Keratinocyte (primary cell): ENCODE measurements around the gene RTN4R. TPM values are rescaled to one million over a fixed set of nuclear protein-coding genes. Genes with fewer than 3 reads are reported as not detected.

Source experiments
- DNase-seq: peaks from one replicate; pipeline ENCODE4 v3.0.0-alpha.2; 2011; ENCODE audit warnings: low read depth, missing footprints, low spot score
- FAIRE-seq: peaks from 2 replicates; lab custom pipeline; 2011; peaks lifted over from hg19 to GRCh38; lab: Jason Lieb, UNC
- H2AFZ ChIP-seq: 2 replicates; pipeline ENCODE4 v1.6.0; 2012; ENCODE audit warnings: low read length, control low read depth, inconsistent platforms; ENCODE audit not compliant: control insufficient read depth
- H3K27ac ChIP-seq: 2 replicates; pipeline ENCODE4 v1.5.1; 2011; ENCODE audit warnings: low read length; ENCODE audit not compliant: control insufficient read depth, insufficient read depth
- H3K27me3 ChIP-seq: 3 replicates; pipeline ENCODE4 v1.6.0; 2011; ENCODE audit warnings: low read length; ENCODE audit not compliant: control insufficient read depth, insufficient read depth; ENCODE audit errors: extremely low read depth
- H3K36me3 ChIP-seq, 2 experiments: 2 replicates in 1 of 2; 3 replicates in 1 of 2; pipeline ENCODE4 v1.5.1; 2011; ENCODE audit warnings: low read length in 2 of 2, mild to moderate bottlenecking in 1 of 2; ENCODE audit not compliant: control insufficient read depth in 2 of 2, insufficient read depth in 2 of 2; ENCODE audit errors: extremely low read depth in 1 of 2
- H3K4me1 ChIP-seq: 3 replicates; pipeline ENCODE4 v1.5.1; 2011; ENCODE audit warnings: low read length; ENCODE audit not compliant: control insufficient read depth, insufficient read depth; ENCODE audit errors: extremely low read depth
- H3K4me2 ChIP-seq: 3 replicates; pipeline ENCODE4 v1.6.0; 2011; ENCODE audit warnings: low read depth, low read length; ENCODE audit not compliant: control insufficient read depth, insufficient read depth; ENCODE audit errors: extremely low read depth
- H3K4me3 ChIP-seq, 3 experiments: fragments of 200-600 bp in 1 of 3; sonication (generic) in 1 of 3; 2 replicates in 2 of 3; 3 replicates in 1 of 3; pipeline ENCODE4 v1.5.1; 2011 to 2016; ENCODE audit warnings: low read length in 3 of 3, mild to moderate bottlenecking in 3 of 3, control low read depth in 2 of 3, inconsistent platforms in 1 of 3, low read depth in 1 of 3, mixed read lengths in 1 of 3, mixed run types in 1 of 3, moderate library complexity in 1 of 3; ENCODE audit not compliant: control insufficient read depth in 2 of 3, insufficient read depth in 2 of 3; ENCODE audit errors: extremely low read depth in 1 of 3
- H3K79me2 ChIP-seq: 2 replicates; pipeline ENCODE4 v1.6.0; 2012; ENCODE audit warnings: low read length; ENCODE audit not compliant: control insufficient read depth, insufficient read depth
- H3K9ac ChIP-seq: 3 replicates; pipeline ENCODE4 v1.6.0; 2011; ENCODE audit warnings: low read length; ENCODE audit not compliant: control insufficient read depth, insufficient read depth; ENCODE audit errors: extremely low read depth
- H3K9me1 ChIP-seq: 3 replicates; pipeline ENCODE4 v1.6.0; 2011; ENCODE audit warnings: low read length; ENCODE audit not compliant: control insufficient read depth, insufficient read depth; ENCODE audit errors: extremely low read depth
- H3K9me3 ChIP-seq: 2 replicates; pipeline ENCODE4 v1.5.1; 2012; ENCODE audit warnings: low read depth, low read length; ENCODE audit not compliant: control insufficient read depth
- H4K20me1 ChIP-seq: 3 replicates; pipeline ENCODE4 v1.6.0; 2011; ENCODE audit warnings: low read length; ENCODE audit not compliant: control insufficient read depth, insufficient read depth; ENCODE audit errors: extremely low read depth
- EZH2 ChIP-seq: IDR thresholded peaks from one replicate; pipeline ENCODE4 v1.6.1; 2012; ENCODE audit warnings: inconsistent platforms, mild to moderate bottlenecking, low read length, moderate library complexity
- dilution Hi-C: fragments of 300-500 bp; cut with MboI; formaldehyde crosslinking; loops from one replicate; pipeline ENCODE4 v1.7.0; 2020; ENCODE audit warnings: low sequenced_read_pairs; ENCODE audit not compliant: extremely low pct_ligation_motif_present
- polyA plus RNA-seq, 5 experiments: library from polyadenylated mRNA; depleted of rRNA in 3 of 5; stranded (reverse) in 3 of 5; stranded (forward) in 1 of 5; unstranded in 1 of 5; fragments of >200 nt; gene quantifications; 1 replicate in 1 of 5; 2 replicates in 3 of 5; 3 replicates in 1 of 5; pipeline versions ENCODE4 v1.2.1 to v1.2.3, GENCODE V29; 2011 to 2012; ENCODE audit warnings: missing spikeins in 2 of 5, low read depth in 1 of 5, low replicate concordance in 1 of 5
- TF ChIP-seq, protein P1 (sequence below), 3 experiments: IDR thresholded peaks in 1 of 3; conservative IDR thresholded peaks in 1 of 3; optimal IDR thresholded peaks in 1 of 3; 2 replicates in 2 of 3; 3 replicates in 1 of 3; pipeline versions ENCODE3 to v1.5.1; 2011; ENCODE audit warnings: low read length in 3 of 3, mild to moderate bottlenecking in 3 of 3, moderate library complexity in 2 of 3, control low read depth in 1 of 3, inconsistent platforms in 1 of 3; ENCODE audit not compliant: insufficient read depth in 2 of 3; ENCODE audit errors: extremely low read depth in 1 of 3

RTN4R gene
- polyA plus RNA-seq, 1 donor (not counting 4 experiments of a cell fraction or from before 2014, with no cell fraction given) = 2.5 TPM

DNA sequence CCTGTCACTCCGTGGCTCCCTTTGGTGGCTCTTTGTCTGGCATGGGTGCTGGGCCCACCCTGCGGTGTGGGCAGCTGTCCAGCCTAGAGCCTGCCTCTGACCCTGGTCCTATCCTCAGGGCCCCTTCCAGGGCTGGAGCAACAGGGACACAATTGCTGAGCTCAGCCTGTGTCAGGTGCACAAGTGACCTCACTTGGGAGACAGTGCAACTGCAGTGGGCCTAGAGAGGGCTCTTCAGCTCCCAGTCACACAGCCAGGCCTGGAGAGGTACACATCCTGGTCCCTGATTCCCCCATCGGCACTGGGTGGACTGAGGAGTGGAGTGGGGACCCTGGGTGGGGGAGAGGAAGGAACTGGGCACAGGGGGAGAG, 43.9 kb downstream of the RTN4R start:
- Histone ChIP-seq H3K4me2 (no peak overlapping the region), H3K9ac (no peak overlapping the region), H3K36me3 (no peaks in the 10 kb centered on the region), H3K9me1 (no peaks in the 10 kb centered on the region), H3K27ac (no peak overlapping the region), H3K27me3 (peaks cover 9% of the 10 kb centered on the region), H3K4me1 (no peaks in the 10 kb centered on the region), H2AFZ (no peak overlapping the region), H3K79me2 (no peaks in the 10 kb centered on the region), H4K20me1 (no peaks in the 10 kb centered on the region), H3K9me3 (peaks cover 4% of the 10 kb centered on the region), H3K4me3 (no peak overlapping the region)
- dilution Hi-C loops = no loop called here
- FAIRE-seq (no peak), DNase-seq (no peak)
- no peak for TF ChIP-seq EZH2
- TF ChIP-seq, protein P1, sequence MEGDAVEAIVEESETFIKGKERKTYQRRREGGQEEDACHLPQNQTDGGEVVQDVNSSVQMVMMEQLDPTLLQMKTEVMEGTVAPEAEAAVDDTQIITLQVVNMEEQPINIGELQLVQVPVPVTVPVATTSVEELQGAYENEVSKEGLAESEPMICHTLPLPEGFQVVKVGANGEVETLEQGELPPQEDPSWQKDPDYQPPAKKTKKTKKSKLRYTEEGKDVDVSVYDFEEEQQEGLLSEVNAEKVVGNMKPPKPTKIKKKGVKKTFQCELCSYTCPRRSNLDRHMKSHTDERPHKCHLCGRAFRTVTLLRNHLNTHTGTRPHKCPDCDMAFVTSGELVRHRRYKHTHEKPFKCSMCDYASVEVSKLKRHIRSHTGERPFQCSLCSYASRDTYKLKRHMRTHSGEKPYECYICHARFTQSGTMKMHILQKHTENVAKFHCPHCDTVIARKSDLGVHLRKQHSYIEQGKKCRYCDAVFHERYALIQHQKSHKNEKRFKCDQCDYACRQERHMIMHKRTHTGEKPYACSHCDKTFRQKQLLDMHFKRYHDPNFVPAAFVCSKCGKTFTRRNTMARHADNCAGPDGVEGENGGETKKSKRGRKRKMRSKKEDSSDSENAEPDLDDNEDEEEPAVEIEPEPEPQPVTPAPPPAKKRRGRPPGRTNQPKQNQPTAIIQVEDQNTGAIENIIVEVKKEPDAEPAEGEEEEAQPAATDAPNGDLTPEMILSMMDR (optimal IDR thresholded peaks at IDR 0.05 in 1 of 3, IDR thresholded peaks at IDR 0.05 in 1 of 3, conservative IDR thresholded peaks at IDR 0.05 in 1 of 3; ENCODE audit: extremely low read depth in 1 of 3, insufficient read depth in 2 of 3, low read length in 3 of 3) = no peak

DNA sequence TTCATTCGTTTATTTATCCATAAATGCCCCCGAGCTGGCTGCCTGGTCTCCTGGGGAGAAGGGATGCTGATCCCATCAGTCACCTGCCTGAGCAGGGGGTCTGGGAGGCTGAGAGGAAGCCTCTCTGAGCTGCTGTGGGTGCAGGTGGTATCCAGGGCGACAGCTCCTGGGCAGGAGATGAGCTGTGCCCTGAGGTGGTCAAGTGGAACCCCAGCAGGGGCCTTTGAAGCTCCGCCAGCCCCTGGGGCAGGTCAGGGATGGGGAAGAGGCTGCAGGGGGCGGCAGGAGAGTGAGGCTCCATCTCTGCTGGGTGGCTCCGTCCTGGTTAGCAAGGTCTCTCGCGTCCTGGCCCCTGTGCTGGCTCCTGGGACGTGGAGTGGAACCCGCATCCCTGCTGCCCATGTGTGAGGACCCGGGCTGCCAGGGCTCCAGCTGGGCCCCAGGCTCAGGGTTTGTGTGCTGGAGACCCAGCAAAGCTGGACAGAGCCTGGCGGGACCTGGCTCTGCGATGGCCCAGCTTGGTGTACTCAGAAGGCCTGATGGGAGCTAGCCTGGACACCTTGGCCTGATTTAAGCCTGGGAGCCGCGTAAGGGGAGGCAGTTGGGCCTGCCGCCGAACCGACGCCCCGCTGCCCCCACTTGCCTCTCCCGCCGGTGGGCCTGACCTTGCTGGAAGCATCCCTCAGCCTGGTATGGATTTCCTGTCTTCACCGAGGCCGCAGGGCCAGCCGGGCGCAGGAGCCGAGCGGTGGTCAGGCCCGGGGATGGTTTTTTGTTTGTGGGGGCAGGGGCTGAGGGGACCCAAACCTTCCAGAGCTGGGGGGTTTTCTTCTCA, 44.5 kb downstream of the RTN4R start:
- Histone ChIP-seq H2AFZ (no peak overlapping the region), H3K9me3 (peaks cover 4% of the 10 kb centered on the region), H3K4me3 (no peak overlapping the region), H3K27me3 (peaks cover 7% of the 10 kb centered on the region), H3K27ac (no peak overlapping the region), H3K79me2 (no peaks in the 10 kb centered on the region), H3K4me2 (no peak overlapping the region), H3K9ac (no peak overlapping the region), H3K9me1 (no peaks in the 10 kb centered on the region), H4K20me1 (no peaks in the 10 kb centered on the region), H3K36me3 (no peaks in the 10 kb centered on the region), H3K4me1 (no peaks in the 10 kb centered on the region)
- dilution Hi-C loops = no loop called here
- DNase-seq = no peak
- TF ChIP-seq, protein P1 (optimal IDR thresholded peaks at IDR 0.05 in 1 of 3, IDR thresholded peaks at IDR 0.05 in 1 of 3, conservative IDR thresholded peaks at IDR 0.05 in 1 of 3; ENCODE audit: extremely low read depth in 1 of 3, insufficient read depth in 2 of 3, low read length in 3 of 3) = no peak
- no peak for TF ChIP-seq EZH2
- FAIRE-seq = no peak
